Medulla oblongata (tissue), 1 donor: ENCODE results near the gene TMEM260.
"Not testable (repeated sequence)": the region's sequence is repeated elsewhere in the genome, so short reads cannot be mapped to it uniquely, and the experiment has no call there.

Experiments used
- DNase-seq: peaks from one replicate; pipeline ENCODE4 v3.0.0-alpha.2; 2015; ENCODE audit errors: extremely low spot score

Gene TMEM260

DNA sequence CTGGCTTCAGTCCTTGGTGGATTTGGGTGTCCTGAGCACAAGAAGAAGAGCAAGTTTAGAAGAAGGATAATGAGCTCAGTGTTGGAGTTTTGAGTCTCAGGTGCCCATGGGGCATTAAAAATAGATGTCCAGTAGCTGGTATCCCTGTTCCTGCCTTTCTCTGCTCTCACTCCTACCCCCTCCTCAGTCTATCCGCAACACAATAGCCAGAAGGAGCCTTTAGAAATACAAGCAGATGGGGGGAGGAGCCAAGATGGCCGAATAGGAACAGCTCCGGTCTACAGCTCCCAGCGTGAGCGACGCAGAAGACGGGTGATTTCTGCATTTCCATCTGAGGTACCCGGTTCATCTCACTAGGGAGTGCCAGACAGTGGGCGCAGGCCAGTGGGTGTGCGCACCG lies 87.7 kb downstream of the TMEM260 start:
- DNase-seq: not testable (repeated sequence)

- no peak for DNase-seq
Measured at GRCh38 chr14:56676042-56676441, 96.4 kb downstream of the TMEM260 start.

DNA sequence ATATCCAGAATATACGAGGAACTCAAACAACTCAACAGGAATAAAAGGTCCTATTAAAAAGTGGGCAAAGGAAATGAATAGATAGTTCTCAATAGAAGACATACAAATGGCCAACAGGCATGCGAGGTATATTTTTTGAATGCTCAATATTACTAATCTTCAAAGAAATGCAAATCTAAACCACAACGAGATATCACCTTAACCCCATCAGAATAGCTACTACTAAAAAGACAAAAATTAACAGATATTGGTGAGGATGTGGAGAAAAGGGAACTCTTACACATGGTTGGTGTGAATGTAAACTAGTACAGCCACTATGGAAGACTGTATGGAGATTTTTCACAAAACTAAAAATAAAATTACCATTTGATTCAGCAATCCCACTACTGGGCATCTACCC lies 99.2 kb downstream of the TMEM260 start:
- DNase-seq: no peak

- DNase-seq: peak; percentile 43
Measured at GRCh38 chr14:56686416-56686815, 106.8 kb downstream of the TMEM260 start.

DNA sequence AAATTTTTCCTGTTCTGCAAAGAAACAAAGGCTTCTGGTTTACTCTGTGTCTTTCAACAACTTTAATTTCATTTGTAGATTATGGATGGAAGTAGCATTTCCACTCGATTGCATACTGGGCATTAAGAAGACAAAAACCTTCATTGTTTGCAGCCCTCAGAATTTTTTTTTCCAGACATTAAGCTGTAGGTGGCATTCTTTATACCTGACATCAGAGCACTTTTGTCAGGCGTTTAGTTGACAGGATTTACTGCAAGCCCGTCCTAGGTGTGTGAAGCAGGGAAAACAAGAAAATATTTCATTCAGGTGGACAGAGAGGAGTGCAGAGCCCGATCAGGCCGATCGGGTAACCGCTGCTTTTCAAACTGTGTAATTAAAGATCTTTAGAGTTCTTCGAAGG lies 107.5 kb downstream of the TMEM260 start:
- no peak for DNase-seq

DNA sequence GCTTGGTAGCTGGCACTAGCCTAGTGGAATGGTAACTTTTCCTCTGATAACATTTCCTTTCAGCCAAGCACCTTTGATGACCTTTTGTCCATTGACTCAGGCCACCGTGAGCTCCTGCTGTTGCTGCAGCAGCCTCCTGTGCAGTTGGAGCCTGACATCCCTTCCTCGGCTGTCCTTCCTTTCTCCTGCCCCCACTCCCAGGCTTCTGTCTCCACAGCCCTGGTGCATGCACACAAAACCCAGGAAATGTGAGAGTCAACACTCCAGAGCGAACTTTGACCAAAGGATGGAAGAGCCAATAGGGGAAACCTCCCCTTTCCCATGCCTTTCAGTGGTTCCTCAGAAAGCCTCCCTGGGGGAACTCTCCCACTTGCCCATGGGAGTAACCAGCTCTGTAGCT lies 115.0 kb downstream of the TMEM260 start:
- no peak for DNase-seq

DNA sequence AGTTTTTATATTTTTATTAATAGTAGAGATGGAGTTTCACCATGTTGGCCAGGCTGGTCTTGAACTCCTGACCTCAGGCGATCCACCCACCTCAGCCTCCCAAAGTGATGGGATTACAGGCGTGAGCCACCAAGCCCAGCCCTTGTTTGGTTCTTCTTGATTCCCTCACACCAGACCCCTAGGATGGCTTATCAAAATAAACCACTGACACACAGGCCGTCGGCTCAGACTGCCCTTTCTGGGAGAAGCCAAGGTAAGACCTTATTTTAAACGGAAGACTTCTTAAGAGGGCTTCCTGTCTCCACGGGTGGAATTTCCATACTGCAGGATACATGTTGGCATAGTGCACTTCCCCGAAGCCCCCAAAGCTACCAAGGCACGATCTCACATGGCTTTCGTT lies 115.6 kb downstream of the TMEM260 start:
- not testable (repeated sequence) for DNase-seq
